Trophoblast cell (in vitro differentiated cells and primary cell): ENCODE data around the gene EOMES.

Experiments
- DNase-seq, 2 donors: peaks; one replicate each; pipeline ENCODE4 v3.0.0-alpha.2; 2016
- H2AFZ ChIP-seq: 2 replicates; pipeline ENCODE4 v1.6.1; 2013; ENCODE audit warnings: low read length, moderate library complexity, mild to moderate bottlenecking; ENCODE audit not compliant: insufficient read depth, poor library complexity
- H2AK5ac ChIP-seq: 2 replicates; pipeline ENCODE4 v1.6.1; 2013; ENCODE audit warnings: mild to moderate bottlenecking, low read length
- H2BK120ac ChIP-seq: 2 replicates; pipeline ENCODE4 v1.6.1; 2013; ENCODE audit warnings: low read length, mild to moderate bottlenecking, moderate library complexity; ENCODE audit not compliant: insufficient read depth, poor library complexity
- H2BK12ac ChIP-seq: 2 replicates; pipeline ENCODE4 v1.6.1; 2013; ENCODE audit warnings: mild to moderate bottlenecking, low read length, moderate library complexity
- H2BK5ac ChIP-seq: 2 replicates; pipeline ENCODE4 v1.6.1; 2013; ENCODE audit warnings: low read length, low read depth, moderate library complexity, mild to moderate bottlenecking; ENCODE audit not compliant: poor library complexity
- H3K14ac ChIP-seq: 2 replicates; pipeline ENCODE4 v1.6.1; 2013; ENCODE audit warnings: mild to moderate bottlenecking, low read length
- H3K18ac ChIP-seq: 2 replicates; pipeline ENCODE4 v1.6.1; 2013; ENCODE audit warnings: mild to moderate bottlenecking, low read length
- H3K23ac ChIP-seq: 2 replicates; pipeline ENCODE4 v1.6.1; 2013; ENCODE audit warnings: low read length
- H3K27ac ChIP-seq: 2 replicates; pipeline ENCODE4 v1.5.1; 2013; ENCODE audit warnings: low read depth, mild to moderate bottlenecking, inconsistent platforms, low read length, moderate library complexity
- H3K27me3 ChIP-seq: 2 replicates; pipeline ENCODE4 v1.6.1; 2013; ENCODE audit warnings: inconsistent platforms, mild to moderate bottlenecking, low read length, moderate library complexity; ENCODE audit not compliant: insufficient read depth
- H3K36me3 ChIP-seq, 2 experiments: 1 replicate in 1 of 2; 2 replicates in 1 of 2; pipeline ENCODE4 v1.6.1; 2013; ENCODE audit warnings: low read length in 2 of 2, mild to moderate bottlenecking in 2 of 2, moderate library complexity in 1 of 2; ENCODE audit not compliant: insufficient read depth in 2 of 2, control insufficient read depth in 1 of 2
- H3K4ac ChIP-seq: 2 replicates; pipeline ENCODE4 v1.6.1; 2013; ENCODE audit warnings: low read depth, mild to moderate bottlenecking, low read length, moderate library complexity
- H3K4me1 ChIP-seq, 2 experiments: 1 replicate in 1 of 2; 2 replicates in 1 of 2; pipeline ENCODE4 v1.6.1; 2013; ENCODE audit warnings: low read length in 2 of 2, mild to moderate bottlenecking in 2 of 2, moderate library complexity in 1 of 2; ENCODE audit not compliant: insufficient read depth in 2 of 2, control insufficient read depth in 1 of 2
- H3K4me2 ChIP-seq: 2 replicates; pipeline ENCODE4 v1.6.1; 2013; ENCODE audit warnings: inconsistent platforms, mild to moderate bottlenecking, low read length, moderate library complexity
- H3K4me3 ChIP-seq: 2 replicates; pipeline ENCODE4 v1.5.1; 2013; ENCODE audit warnings: mild to moderate bottlenecking, low read depth, low read length, inconsistent platforms
- H3K79me1 ChIP-seq: one replicate; pipeline ENCODE4 v1.6.1; 2013; ENCODE audit warnings: low read length
- H3K79me2 ChIP-seq: 2 replicates; pipeline ENCODE4 v1.6.1; 2013; ENCODE audit warnings: low read length, mild to moderate bottlenecking; ENCODE audit not compliant: control insufficient read depth, insufficient read depth, poor library complexity
- H3K9ac ChIP-seq: 2 replicates; pipeline ENCODE4 v1.6.1; 2013; ENCODE audit warnings: mild to moderate bottlenecking, low read length
- H3K9me3 ChIP-seq: 2 replicates; pipeline ENCODE4 v1.6.1; 2013; ENCODE audit warnings: low read depth, mild to moderate bottlenecking, control low read depth, inconsistent platforms, low read length; ENCODE audit not compliant: insufficient read depth
- H4K12ac ChIP-seq: 2 replicates; pipeline ENCODE4 v1.6.1; 2013; ENCODE audit warnings: low read depth, mild to moderate bottlenecking, low read length, moderate library complexity
- H4K8ac ChIP-seq: 2 replicates; pipeline ENCODE4 v1.6.1; 2013; ENCODE audit warnings: low read depth, mild to moderate bottlenecking, low read length, moderate library complexity
- H4K91ac ChIP-seq: one replicate; pipeline ENCODE4 v1.6.1; 2013; ENCODE audit warnings: low read depth, mild to moderate bottlenecking, low read length, moderate library complexity
- WGBS: extraction: QIAGEN DNeasy Blood & Tissue Kit; methylation state at CpG from one replicate; pipeline ENCODE4 v1.1.7; 2013; ENCODE audit warnings: missing lambda C conversion rate; ENCODE audit not compliant: insufficient read length, insufficient coverage; ENCODE audit errors: extremely low coverage; 5-methylcytosine and 5-hydroxymethylcytosine counted together

Gene EOMES

DNA sequence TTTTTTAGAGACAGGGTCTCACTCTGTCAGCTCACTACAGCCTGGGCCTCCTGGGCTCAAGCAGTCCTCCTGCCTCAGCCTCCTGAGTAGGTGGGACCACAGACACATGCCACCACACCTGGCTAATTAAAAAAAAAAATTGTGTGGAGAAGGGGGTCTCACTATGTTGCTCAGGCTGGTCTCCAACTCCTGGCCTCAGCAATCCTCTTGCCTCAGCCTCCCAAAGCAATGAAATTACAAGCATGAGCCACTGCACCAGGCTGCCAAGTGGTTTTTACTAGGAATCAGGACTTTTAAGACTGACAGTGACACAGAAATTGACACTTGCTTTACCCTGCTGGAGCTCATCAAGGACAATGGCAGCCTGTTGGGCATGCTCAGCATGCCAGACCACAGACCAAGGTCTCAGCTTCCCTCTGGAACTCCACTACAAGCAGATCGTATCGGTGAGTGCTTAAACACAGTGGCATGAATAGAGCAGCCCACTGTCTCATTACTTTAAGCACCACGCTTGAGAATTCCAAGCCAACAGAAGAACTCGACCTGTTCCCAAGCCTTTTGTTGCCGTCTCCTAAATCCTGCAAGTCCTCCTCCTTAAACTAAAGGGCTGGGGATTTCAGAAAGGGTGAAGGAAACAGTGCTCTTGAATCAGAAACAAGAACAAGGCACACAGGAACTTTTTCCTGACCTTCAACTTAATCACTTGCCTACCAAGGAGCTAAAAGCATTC is 41.4 kb downstream of the EOMES start:
- Histone ChIP-seq H3K4me1 (peaks cover 4 to 6% of the 10 kb centered on the region in 2 experiments), H2BK12ac (no peak overlapping the region), H4K91ac (peak overlapping the region; percentile 25), H3K18ac (no peak overlapping the region), H3K4ac (no peak overlapping the region), H3K36me3 (no peaks in the 10 kb centered on the region), H3K14ac (peak overlapping the region; percentile 32), H3K9me3 (no peaks in the 10 kb centered on the region), H3K4me3 (no peak overlapping the region), H3K79me1 (no peaks in the 10 kb centered on the region), H3K9ac (peak overlapping the region; percentile 25), H2AFZ (peak overlapping the region; percentile 38), H2AK5ac (no peak overlapping the region), H2BK5ac (peak overlapping the region; percentile 71), H3K27ac (peak overlapping the region; percentile 64), H3K4me2 (peak overlapping the region; percentile 57), H4K12ac (peak overlapping the region; percentile 8), H3K23ac (no peak overlapping the region), H2BK120ac (peak overlapping the region; percentile 43), H3K27me3 (no peaks in the 10 kb centered on the region), H3K79me2 (no peaks in the 10 kb centered on the region), H4K8ac (peak overlapping the region; percentile 63)
- WGBS, result no CpG with 5 or more reads among the region's 5 CpGs
- DNase-seq, result no peak

GRCh38 chr3:27679691-27680090 is 42.4 kb downstream of the EOMES start:
- Histone ChIP-seq H3K9ac (no peak overlapping the region), H3K23ac (no peak overlapping the region), H4K12ac (no peak overlapping the region), H3K14ac (no peak overlapping the region), H4K8ac (no peak overlapping the region), H3K4me3 (no peak overlapping the region), H2AK5ac (no peak overlapping the region), H3K4ac (no peak overlapping the region), H3K4me2 (no peak overlapping the region), H2BK5ac (no peak overlapping the region), H3K36me3 (no peaks in the 10 kb centered on the region), H3K27me3 (no peaks in the 10 kb centered on the region), H4K91ac (no peak overlapping the region), H3K27ac (no peak overlapping the region), H2BK12ac (no peak overlapping the region), H3K4me1 (peaks cover 4 to 6% of the 10 kb centered on the region in 2 experiments), H3K79me2 (no peaks in the 10 kb centered on the region), H3K18ac (no peak overlapping the region), H2AFZ (no peak overlapping the region), H3K79me1 (no peaks in the 10 kb centered on the region), H3K9me3 (no peaks in the 10 kb centered on the region), H2BK120ac (no peak overlapping the region)
- peak in 1 of 2 donors; percentile 27 for DNase-seq
- WGBS, result no CpG with 5 or more reads among the region's 1 CpG

GRCh38 chr3:27678234-27678633 is 43.9 kb downstream of the EOMES start:
- H3K14ac ChIP-seq, result no peak overlapping the region
- no peak overlapping the region for H2BK5ac ChIP-seq
- DNase-seq, result no peak
- no peaks in the 10 kb centered on the region for H3K27me3 ChIP-seq
- no peak overlapping the region for H3K23ac ChIP-seq
- H3K18ac ChIP-seq, result no peak overlapping the region
- H3K4ac ChIP-seq, result no peak overlapping the region
- H3K4me3 ChIP-seq, result no peak overlapping the region
- no peak overlapping the region for H2AFZ ChIP-seq
- no peak overlapping the region for H3K9ac ChIP-seq
- no peak overlapping the region for H2BK12ac ChIP-seq
- H3K27ac ChIP-seq, result no peak overlapping the region
- no peak overlapping the region for H2AK5ac ChIP-seq
- no peaks in the 10 kb centered on the region for H3K79me2 ChIP-seq
- H2BK120ac ChIP-seq, result no peak overlapping the region
- no peak overlapping the region for H4K91ac ChIP-seq
- H4K8ac ChIP-seq, result no peak overlapping the region
- no peak overlapping the region for H4K12ac ChIP-seq
- no peaks in the 10 kb centered on the region for H3K36me3 ChIP-seq
- H3K4me1 ChIP-seq, result peaks cover 4 to 6% of the 10 kb centered on the region in 2 experiments
- H3K9me3 ChIP-seq, result no peaks in the 10 kb centered on the region
- H3K79me1 ChIP-seq, result no peaks in the 10 kb centered on the region
- H3K4me2 ChIP-seq, result no peak overlapping the region

- no peak overlapping the region for H4K91ac ChIP-seq
- no peaks in the 10 kb centered on the region for H3K9me3 ChIP-seq
- H3K4me2 ChIP-seq, result no peak overlapping the region
- no peak overlapping the region for H2BK120ac ChIP-seq
- no peaks in the 10 kb centered on the region for H3K79me2 ChIP-seq
- H2BK5ac ChIP-seq, result no peak overlapping the region
- WGBS, result no CpG with 5 or more reads among the region's 3 CpGs
- H3K36me3 ChIP-seq, result no peaks in the 10 kb centered on the region
- DNase-seq, result peak; percentile 49 to 81
- H3K18ac ChIP-seq, result no peak overlapping the region
- H3K14ac ChIP-seq, result no peak overlapping the region
- no peak overlapping the region for H2AK5ac ChIP-seq
- H3K23ac ChIP-seq, result no peak overlapping the region
- no peak overlapping the region for H3K27ac ChIP-seq
- H3K4ac ChIP-seq, result no peak overlapping the region
- no peak overlapping the region for H2AFZ ChIP-seq
- no peak overlapping the region for H2BK12ac ChIP-seq
- no peak overlapping the region for H3K9ac ChIP-seq
- no peak overlapping the region for H4K8ac ChIP-seq
- no peaks in the 10 kb centered on the region for H3K79me1 ChIP-seq
- no peak overlapping the region for H4K12ac ChIP-seq
- H3K27me3 ChIP-seq, result no peaks in the 10 kb centered on the region
- H3K4me1 ChIP-seq, result peaks cover 4 to 6% of the 10 kb centered on the region in 2 experiments
- no peak overlapping the region for H3K4me3 ChIP-seq
Observed at GRCh38 chr3:27677565-27677964, 44.6 kb downstream of the EOMES start.
